HEK293 (cell line): ENCODE data around the gene KLHL28.
A peak's percentile ranks its signal among the peaks of the same experiment; 100 is the strongest.

ENCODE experiments used
- CTCF ChIA-PET: fragments of 350-600 bp; formaldehyde crosslinking; extraction: SDS; loops from one replicate; lab custom pipeline; 2021; ENCODE audit warnings: antibody characterized with exemption; lab: Yijun Ruan, JAX
- POLR2A ChIA-PET: fragments of 300-600 bp; formaldehyde crosslinking; extraction: SDS; loops from one replicate; lab custom pipeline; 2020; ENCODE audit warnings: antibody characterized with exemption, inconsistent platforms; lab: Yijun Ruan, JAX
- H3K27ac ChIP-seq: fragments of 200-500 bp; sonication (Bioruptor generic); 2 replicates; pipeline ENCODE4 v1.5.1; 2014; ENCODE audit warnings: low read depth, low read length, control low read depth, inconsistent platforms; ENCODE audit errors: extremely low read depth
- H3K36me3 ChIP-seq, 2 experiments: fragments of 200-500 bp in 1 of 2; sonication (Bioruptor generic) in 1 of 2; 1 replicate in 1 of 2; 2 replicates in 1 of 2; pipeline ENCODE4 v1.5.1; 2014 to 2017; ENCODE audit warnings: inconsistent platforms in 2 of 2, low read length in 2 of 2; ENCODE audit not compliant: control insufficient read depth in 2 of 2, insufficient read depth in 1 of 2
- H3K4me1 ChIP-seq: fragments of 200-500 bp; sonication (Bioruptor generic); 2 replicates; pipeline ENCODE4 v1.5.1; 2014; ENCODE audit warnings: mild to moderate bottlenecking, low read length, inconsistent platforms; ENCODE audit not compliant: control insufficient read depth, insufficient read depth
- H3K4me3 ChIP-seq: 2 replicates; pipeline ENCODE4 v1.5.1; 2011; ENCODE audit warnings: low read depth, mild to moderate bottlenecking, control low read depth, low read length, moderate library complexity
- H3K9me3 ChIP-seq: fragments of 200-500 bp; sonication (Bioruptor generic); 2 replicates; pipeline ENCODE4 v1.5.1; 2014; ENCODE audit warnings: low read depth, low read length, inconsistent platforms; ENCODE audit not compliant: control insufficient read depth, insufficient read depth
- AEBP2 ChIP-seq: fragments of 450-650 bp; formaldehyde crosslinking; IDR thresholded peaks from 2 replicates; pipeline ENCODE4 v1.5.1; 2016; ENCODE audit warnings: missing biosample characterization, missing genetic modification characterization, borderline replicate concordance
- IKZF3 ChIP-seq: fragments of 450-650 bp; IDR thresholded peaks from 2 replicates; pipeline ENCODE4 v1.5.0; 2018; ENCODE audit warnings: missing biosample characterization, mild to moderate bottlenecking, missing genetic modification characterization, moderate library complexity
- SCRT2 ChIP-seq: fragments of 450-650 bp; formaldehyde crosslinking; IDR thresholded peaks from 2 replicates; pipeline ENCODE4 v1.5.1; 2016; ENCODE audit warnings: missing biosample characterization, missing genetic modification characterization
- ZBTB20 ChIP-seq: fragments of 450-650 bp; formaldehyde crosslinking; IDR thresholded peaks from 2 replicates; pipeline ENCODE4 v1.5.1; 2016; ENCODE audit warnings: missing biosample characterization, missing genetic modification characterization
- ZBTB49 ChIP-seq: fragments of 450-650 bp; formaldehyde crosslinking; IDR thresholded peaks from 2 replicates; pipeline ENCODE4 v1.5.1; 2016; ENCODE audit warnings: missing biosample characterization, missing genetic modification characterization, low read depth
- ZFP3 ChIP-seq: fragments of 450-650 bp; formaldehyde crosslinking; IDR thresholded peaks from 2 replicates; pipeline ENCODE4 v1.5.1; 2016; ENCODE audit warnings: low read depth, missing biosample characterization, missing genetic modification characterization
- ZFP41 ChIP-seq: fragments of 450-650 bp; formaldehyde crosslinking; IDR thresholded peaks from 2 replicates; pipeline ENCODE4 v1.5.1; 2016; ENCODE audit warnings: missing biosample characterization, missing genetic modification characterization, borderline replicate concordance
- ZNF16 ChIP-seq: fragments of 450-650 bp; formaldehyde crosslinking; IDR thresholded peaks from 2 replicates; pipeline ENCODE4 v1.5.1; 2016; ENCODE audit warnings: low read depth, missing biosample characterization, missing genetic modification characterization
- ZNF18 ChIP-seq: fragments of 450-650 bp; formaldehyde crosslinking; IDR thresholded peaks from 2 replicates; pipeline ENCODE4 v1.5.1; 2016; ENCODE audit warnings: missing biosample characterization, missing genetic modification characterization
- ZNF202 ChIP-seq: fragments of 450-650 bp; formaldehyde crosslinking; IDR thresholded peaks from 2 replicates; pipeline ENCODE4 v1.5.1; 2016; ENCODE audit warnings: missing biosample characterization, missing genetic modification characterization, borderline replicate concordance
- ZNF211 ChIP-seq: fragments of 450-650 bp; formaldehyde crosslinking; IDR thresholded peaks from 2 replicates; pipeline ENCODE4 v1.5.1; 2016; ENCODE audit warnings: low read depth, missing biosample characterization, missing genetic modification characterization
- ZNF214 ChIP-seq: fragments of 450-650 bp; formaldehyde crosslinking; IDR thresholded peaks from 2 replicates; pipeline ENCODE4 v1.5.1; 2017; ENCODE audit warnings: missing biosample characterization, mild to moderate bottlenecking, missing genetic modification characterization, borderline replicate concordance
- ZNF350 ChIP-seq: fragments of 450-650 bp; formaldehyde crosslinking; IDR thresholded peaks from 2 replicates; pipeline ENCODE4 v1.5.0; 2017; ENCODE audit warnings: missing biosample characterization, mild to moderate bottlenecking, missing genetic modification characterization
- ZNF404 ChIP-seq: fragments of 450-650 bp; formaldehyde crosslinking; IDR thresholded peaks from 2 replicates; pipeline ENCODE4 v1.5.1; 2017; ENCODE audit warnings: missing biosample characterization, missing genetic modification characterization
- ZNF501 ChIP-seq: fragments of 450-650 bp; formaldehyde crosslinking; IDR thresholded peaks from 2 replicates; pipeline ENCODE4 v1.5.1; 2016; ENCODE audit warnings: missing biosample characterization, missing genetic modification characterization
- ZNF530 ChIP-seq: fragments of 450-650 bp; formaldehyde crosslinking; IDR thresholded peaks from 2 replicates; pipeline ENCODE4 v1.5.1; 2016; ENCODE audit warnings: low read depth, missing biosample characterization, missing genetic modification characterization
- ZNF555 ChIP-seq: fragments of 450-650 bp; formaldehyde crosslinking; conservative IDR thresholded peaks from 2 replicates; pipeline ENCODE4 v1.5.1; 2017; ENCODE audit warnings: missing biosample characterization, mild to moderate bottlenecking, missing genetic modification characterization, inconsistent platforms
- ZNF76 ChIP-seq: fragments of 450-650 bp; formaldehyde crosslinking; IDR thresholded peaks from 2 replicates; pipeline ENCODE4; 2016; ENCODE audit warnings: low read depth, missing biosample characterization, missing genetic modification characterization, borderline replicate concordance

The KLHL28 gene

GRCh38 chr14:44889595-44890471 is 71.9 kb downstream of the KLHL28 start:
- no peak overlapping the region for H3K4me3 ChIP-seq
- no peaks in the 10 kb centered on the region for H3K4me1 ChIP-seq
- ChIA-PET POLR2A (no interaction called here), CTCF (no interaction called here)
- H3K9me3 ChIP-seq: no peaks in the 10 kb centered on the region
- no peaks in the 10 kb centered on the region for H3K36me3 ChIP-seq
- H3K27ac ChIP-seq: no peak overlapping the region
- TF ChIP-seq ZBTB20 (tag by site-specific recombination): no peak
- TF ChIP-seq SCRT2 (tag by site-specific recombination): peak; percentile 38; the same call in 1 of the 2 replicates

- Histone ChIP-seq H3K27ac (no peak overlapping the region), H3K4me3 (no peak overlapping the region), H3K9me3 (no peaks in the 10 kb centered on the region)
- no peak for TF ChIP-seq ZNF211 (tag by site-specific recombination)
- no peak for TF ChIP-seq ZNF202 (tag by site-specific recombination)
- TF ChIP-seq ZNF214 (tag by site-specific recombination): no peak
- TF ChIP-seq IKZF3 (tag by site-specific recombination): no peak
- TF ChIP-seq AEBP2 (tag by site-specific recombination): no peak
- TF ChIP-seq ZNF501: no peak
- no peak for TF ChIP-seq ZBTB49
- no peak for TF ChIP-seq ZNF18 (tag by site-specific recombination)
- no peak for TF ChIP-seq ZNF404 (tag by site-specific recombination)
- no peak for TF ChIP-seq ZNF16 (tag by site-specific recombination)
- TF ChIP-seq ZNF76 (tag by site-specific recombination): no peak
- no peak for TF ChIP-seq ZFP41 (tag by site-specific recombination)
- no peak for TF ChIP-seq ZNF350 (tag by site-specific recombination)
- TF ChIP-seq ZNF555 (tag by site-specific recombination): no peak
- no peak for TF ChIP-seq ZFP3
- no peak for TF ChIP-seq ZNF530 (tag by site-specific recombination)
- TF ChIP-seq, all 188 proteins: peak for 0
- Histone ChIP-seq H3K36me3 (no peaks in the 10 kb centered on the region), H3K4me1 (no peaks in the 10 kb centered on the region)
- ChIA-PET CTCF (interaction anchor here (0.8 kb wide), 1 partner anchor 1885 kb away, joined by 3 read pairs; no protein-coding TSS in a partner anchor), POLR2A (no interaction called here)
Measured at GRCh38 chr14:44887596-44887955, 74.2 kb downstream of the KLHL28 start.
